Right renal cortex interstitium (tissue), 3 donors: ENCODE data around the gene ATP6V0B. TPM values are rescaled to one million over a fixed set of nuclear protein-coding genes. Genes with fewer than 3 reads are reported as not detected.

Experiments
- DNase-seq, 3 donors: peaks; one replicate each; pipeline ENCODE4 v3.0.0-alpha.2; 2013; ENCODE audit warnings: low read depth in 3 of 3, low spot score in 2 of 3
- polyA plus RNA-seq, 3 donors: library from polyadenylated mRNA; unstranded; fragments of 120-200 nt; gene quantifications; one replicate each; pipeline ENCODE4 v1.2.1, GENCODE V29; 2013; ENCODE audit not compliant: insufficient read length in 3 of 3

Gene ATP6V0B
- polyA plus RNA-seq, 3 donors: 134 to 150 (median 144) TPM

DNA sequence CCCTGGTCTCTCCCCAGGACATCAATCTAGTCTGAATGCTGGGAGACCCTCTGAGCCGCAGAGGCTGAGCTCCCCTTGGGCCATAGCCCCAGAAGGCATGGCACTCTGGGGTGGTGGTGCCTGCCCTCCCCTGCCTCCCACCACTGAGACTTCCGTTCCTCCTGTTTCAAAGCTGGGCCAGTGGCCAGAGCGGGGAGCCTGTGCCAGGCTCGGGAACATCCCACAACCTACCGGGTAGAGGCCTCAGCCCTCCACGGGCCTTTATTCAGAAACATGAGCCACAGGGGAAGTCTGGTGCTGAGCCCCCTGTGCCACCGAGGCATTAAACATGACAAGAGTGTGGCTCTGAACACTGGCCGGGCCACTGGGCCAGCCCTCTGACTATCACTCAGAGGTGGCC is 24.7 kb downstream of the ATP6V0B start:
- no peak for DNase-seq

DNA sequence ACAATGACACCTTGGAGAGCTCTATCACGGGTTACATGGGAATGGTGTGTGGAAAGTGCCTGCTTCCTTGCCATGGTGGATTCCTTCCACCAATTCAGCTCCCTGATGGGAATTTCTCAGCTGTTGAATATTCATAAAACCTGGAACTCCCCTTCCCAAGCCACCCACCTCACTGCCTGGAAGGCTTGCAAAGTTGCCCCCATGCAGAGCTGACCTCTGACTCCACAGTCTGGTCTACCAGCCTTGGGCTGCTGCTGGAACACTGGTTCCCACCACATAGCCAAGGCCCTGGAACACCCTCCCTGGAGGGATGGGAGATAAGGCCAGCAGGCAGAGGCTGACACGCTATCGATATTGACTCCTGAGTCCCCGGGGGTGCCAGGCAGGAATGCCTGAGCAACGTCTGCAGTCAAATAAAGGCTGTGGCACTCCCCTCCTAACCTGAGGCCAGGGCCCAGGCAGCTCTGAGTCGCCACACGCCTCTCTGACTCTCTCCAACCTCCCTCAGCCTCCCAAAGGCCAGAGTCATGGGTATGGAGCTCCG is 25.4 kb downstream of the ATP6V0B start:
- no peak for DNase-seq

- no peak for DNase-seq
Observed at GRCh38 chr1:44002165-44002564, 27.4 kb downstream of the ATP6V0B start.

- DNase-seq: no peak
Observed at GRCh38 chr1:44002606-44003157, 27.9 kb downstream of the ATP6V0B start.

GRCh38 chr1:44008259-44008658 is 33.5 kb downstream of the ATP6V0B start:
- DNase-seq: no peak

GRCh38 chr1:44010935-44011471 is 36.2 kb downstream of the ATP6V0B start:
- DNase-seq: no peak

DNA sequence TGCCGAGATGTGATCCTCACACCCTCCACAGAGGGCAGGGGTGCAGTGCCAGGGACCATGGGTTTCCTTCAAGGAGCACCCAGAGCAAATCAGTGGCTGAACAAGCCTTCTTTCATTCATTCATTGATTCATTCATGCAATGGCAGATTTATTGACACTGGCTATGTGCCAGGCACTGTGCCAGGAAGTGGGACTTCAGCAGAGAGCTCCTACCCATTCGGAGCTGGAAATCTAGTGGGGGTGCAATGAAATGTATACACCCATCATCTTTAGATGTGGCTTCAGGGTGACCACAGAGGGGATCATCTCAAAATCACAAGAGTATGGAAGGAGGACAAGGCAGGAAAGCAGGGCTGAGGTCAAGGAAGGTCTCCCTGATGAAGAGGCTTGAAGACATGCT is 37.6 kb downstream of the ATP6V0B start:
- no peak for DNase-seq

- no peak for DNase-seq
Observed at GRCh38 chr1:44012941-44013609, 38.3 kb downstream of the ATP6V0B start.

GRCh38 chr1:44013949-44014348 is 39.2 kb downstream of the ATP6V0B start:
- no peak for DNase-seq

DNA sequence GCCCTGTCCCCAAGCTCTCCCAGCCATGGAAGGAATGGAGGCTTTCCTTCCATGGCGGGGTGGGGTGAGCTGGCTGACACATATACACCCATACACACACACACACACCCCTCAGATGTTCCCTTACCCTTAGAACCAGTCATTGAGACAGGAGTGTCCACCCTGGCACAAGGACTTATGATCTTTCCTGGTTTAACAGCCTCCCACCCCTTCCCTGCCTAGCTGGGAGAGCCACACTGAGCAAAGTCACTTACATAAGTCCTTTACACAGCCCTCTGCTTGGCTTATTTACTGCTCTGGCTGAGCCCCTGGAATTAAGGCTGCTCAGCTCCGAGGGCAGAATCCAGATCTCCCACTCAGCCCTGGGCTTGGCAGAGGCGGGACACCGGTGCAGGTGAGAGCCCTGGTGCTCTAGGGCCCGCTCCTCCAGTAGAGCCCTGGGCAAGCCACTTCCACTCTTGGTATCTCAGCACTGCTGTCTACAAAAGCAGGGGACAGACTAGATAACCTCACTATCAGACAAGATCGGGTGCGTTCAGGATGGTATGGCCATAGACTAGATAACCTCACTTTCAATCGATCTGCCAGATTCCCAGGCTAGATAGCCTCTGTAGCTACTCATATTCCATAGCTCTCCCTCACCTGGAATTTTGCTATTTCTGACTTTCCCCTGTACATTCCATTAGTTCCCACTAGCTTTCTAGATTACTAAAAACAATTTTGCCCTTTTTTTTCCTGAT is 39.8 kb downstream of the ATP6V0B start:
- no peak for DNase-seq

DNA sequence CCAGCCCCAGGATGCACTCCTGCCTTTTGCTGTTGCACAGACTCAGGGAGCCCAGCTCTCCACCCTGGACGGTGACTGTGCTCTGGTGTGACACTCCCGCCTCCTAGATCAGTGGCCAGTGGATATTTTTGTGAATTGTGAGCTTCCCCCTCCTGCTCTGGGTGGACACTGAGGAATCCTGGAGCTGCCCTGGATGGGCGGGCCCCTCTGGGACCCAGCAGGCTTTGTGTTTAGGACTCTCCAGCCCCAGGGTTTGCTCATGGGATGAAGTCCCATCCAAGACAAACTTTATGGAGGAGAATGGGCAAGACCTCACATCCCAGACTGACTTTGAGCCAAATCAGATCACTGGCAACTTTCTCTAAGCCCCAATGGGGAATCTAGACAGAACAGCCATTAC is 40.4 kb downstream of the ATP6V0B start:
- no peak for DNase-seq

DNA sequence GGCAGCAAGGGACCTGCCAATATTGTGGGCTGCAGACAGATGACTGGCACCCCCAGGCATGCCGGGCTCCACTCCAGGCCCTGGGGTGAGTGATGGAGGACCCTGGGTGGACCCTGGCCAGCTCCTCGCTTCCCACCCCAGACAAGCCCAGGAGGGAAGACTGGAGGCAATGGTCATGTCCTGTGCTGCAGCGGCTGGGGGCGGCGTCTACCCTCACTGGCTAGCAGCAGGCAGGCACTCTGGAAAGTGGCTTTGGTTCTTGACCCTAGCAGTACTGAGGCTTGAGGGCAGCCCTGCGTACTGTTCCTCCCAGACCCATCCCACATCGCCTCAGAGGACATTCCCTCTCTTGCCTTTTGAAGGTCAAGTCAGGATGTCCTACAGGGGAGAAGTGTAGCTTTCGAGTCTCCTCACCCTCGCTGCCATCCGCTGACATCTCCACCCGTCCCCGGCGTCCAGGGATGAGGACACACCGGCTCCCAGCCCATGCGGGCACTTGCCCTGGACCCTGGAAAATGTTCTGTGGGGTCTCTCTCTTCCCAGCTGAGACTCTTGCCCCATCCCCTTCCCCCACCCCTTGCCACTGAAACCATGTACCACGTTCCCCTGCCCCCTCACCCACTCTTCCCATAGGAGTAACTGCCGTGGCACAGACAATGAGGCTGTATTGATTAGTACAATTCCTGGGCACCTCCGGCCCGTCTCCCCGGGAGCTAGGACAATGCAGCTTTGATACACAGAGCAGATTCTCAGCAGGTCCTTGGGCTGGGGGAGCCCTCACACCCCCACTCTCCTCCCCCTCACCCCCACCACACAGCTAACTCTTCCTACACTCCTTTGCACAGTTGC is 41.5 kb downstream of the ATP6V0B start:
- DNase-seq: no peak

- DNase-seq: no peak
Observed at GRCh38 chr1:44016890-44017400, 42.2 kb downstream of the ATP6V0B start.

- no peak for DNase-seq
Observed at GRCh38 chr1:44019466-44019948, 44.7 kb downstream of the ATP6V0B start.

- no peak for DNase-seq
Observed at GRCh38 chr1:44020464-44020863, 45.7 kb downstream of the ATP6V0B start.

- no peak for DNase-seq
Observed at GRCh38 chr1:44021156-44021555, 46.4 kb downstream of the ATP6V0B start.

DNA sequence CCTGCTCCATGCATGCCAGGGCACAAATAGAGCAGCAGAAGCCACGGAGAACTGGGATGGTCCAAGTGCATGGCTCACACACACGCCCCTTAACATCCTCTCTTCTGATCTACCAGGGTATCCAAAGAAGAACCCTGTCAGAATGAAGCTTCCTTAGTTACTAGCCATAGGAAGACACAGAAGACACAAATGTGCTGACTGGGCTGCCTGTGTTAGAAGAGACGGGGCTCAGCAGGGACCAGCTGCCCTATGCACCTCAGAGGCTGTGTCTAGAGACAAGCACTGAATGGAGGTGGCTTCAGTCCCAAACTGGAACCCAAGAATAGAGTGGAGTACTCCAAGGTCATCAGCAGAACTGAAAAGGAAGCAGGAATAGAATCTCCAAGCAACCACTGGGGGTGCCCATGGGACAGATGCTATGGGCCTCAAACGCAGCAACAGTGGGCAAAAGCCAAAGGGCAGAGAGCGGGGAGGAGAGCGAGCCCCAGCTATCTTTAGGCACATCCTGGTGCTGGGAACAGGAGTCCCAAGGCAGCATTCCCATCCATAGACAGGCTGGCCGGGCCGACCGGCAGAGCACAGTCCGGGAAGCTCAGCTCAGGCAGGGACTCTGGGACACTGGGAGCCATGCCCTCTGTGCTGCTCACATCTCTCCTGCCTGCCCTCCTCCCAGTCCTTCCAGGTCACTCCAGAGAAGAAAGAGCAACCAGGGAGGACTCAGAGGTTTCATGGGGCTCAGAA is 47.0 kb downstream of the ATP6V0B start:
- DNase-seq: no peak

GRCh38 chr1:44024031-44024902 is 49.5 kb downstream of the ATP6V0B start:
- DNase-seq: no peak
